GM18526 (cell line): ENCODE results near the gene JAM3.

ENCODE experiments used
- POLR2A ChIP-seq: IDR thresholded peaks from 3 replicates; pipeline ENCODE4 v1.6.1; 2011; ENCODE audit not compliant: insufficient read length; ENCODE audit errors: extremely low read depth

Gene JAM3

GRCh38 chr11:134155946-134156865 lies 87.3 kb downstream of the JAM3 start:
- no peak for TF ChIP-seq POLR2A

DNA sequence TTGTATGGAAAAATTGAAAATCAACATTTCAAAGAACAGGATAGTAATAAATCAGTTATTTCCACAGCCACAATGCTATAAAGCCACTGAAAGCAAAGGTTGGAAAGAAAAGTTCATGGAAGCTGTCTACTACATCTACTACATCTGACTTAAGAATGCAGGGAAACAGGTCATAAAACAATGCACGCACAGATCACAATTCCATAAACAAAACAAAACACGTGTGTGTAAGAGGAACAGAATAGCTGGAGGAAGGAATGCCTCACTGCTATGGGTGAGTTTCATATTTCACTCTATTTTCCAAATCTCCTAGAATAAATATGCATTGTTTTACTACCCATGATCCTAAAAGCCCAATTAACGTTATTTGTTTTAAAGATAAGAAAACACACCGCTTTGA lies 88.6 kb downstream of the JAM3 start:
- no peak for TF ChIP-seq POLR2A

DNA sequence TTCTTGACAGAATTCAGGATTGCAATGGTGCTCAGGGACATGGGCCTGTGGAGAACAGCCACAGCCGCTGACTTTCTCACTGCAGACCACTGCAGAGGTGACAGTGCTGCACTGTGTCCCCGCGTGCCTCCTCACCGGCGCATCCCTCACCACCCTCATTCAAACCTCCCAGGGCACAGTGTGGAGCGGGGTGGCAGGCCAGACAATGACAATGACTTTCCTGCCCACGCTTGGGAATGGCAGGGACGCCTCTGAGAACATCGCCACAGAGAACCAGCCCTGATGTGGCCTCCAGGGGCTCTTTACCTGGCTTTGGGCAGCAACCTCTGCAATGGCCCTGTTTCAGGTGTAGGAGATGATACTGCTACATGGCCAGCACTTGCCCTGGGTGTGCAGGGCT lies 89.2 kb downstream of the JAM3 start:
- no peak for TF ChIP-seq POLR2A

DNA sequence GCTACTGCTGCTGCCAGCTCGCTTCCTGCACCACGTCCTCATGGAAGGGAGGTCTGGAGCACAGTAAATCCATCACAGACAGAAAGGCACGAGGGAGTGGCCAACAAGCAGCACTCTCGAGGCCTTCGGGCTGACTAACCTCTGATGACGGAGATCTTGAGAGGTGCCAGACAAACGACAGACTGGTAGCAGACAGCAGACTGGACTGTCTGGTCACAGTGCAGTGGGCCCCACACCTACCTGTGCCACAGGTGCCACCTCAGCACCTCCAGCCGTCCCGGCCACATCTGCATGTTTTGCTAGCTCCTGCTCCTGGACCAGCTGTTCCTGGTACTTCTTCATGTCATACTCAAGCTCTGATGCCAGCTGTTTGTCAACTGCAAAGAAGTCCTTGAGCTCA lies 90.8 kb downstream of the JAM3 start:
- no peak for TF ChIP-seq POLR2A

DNA sequence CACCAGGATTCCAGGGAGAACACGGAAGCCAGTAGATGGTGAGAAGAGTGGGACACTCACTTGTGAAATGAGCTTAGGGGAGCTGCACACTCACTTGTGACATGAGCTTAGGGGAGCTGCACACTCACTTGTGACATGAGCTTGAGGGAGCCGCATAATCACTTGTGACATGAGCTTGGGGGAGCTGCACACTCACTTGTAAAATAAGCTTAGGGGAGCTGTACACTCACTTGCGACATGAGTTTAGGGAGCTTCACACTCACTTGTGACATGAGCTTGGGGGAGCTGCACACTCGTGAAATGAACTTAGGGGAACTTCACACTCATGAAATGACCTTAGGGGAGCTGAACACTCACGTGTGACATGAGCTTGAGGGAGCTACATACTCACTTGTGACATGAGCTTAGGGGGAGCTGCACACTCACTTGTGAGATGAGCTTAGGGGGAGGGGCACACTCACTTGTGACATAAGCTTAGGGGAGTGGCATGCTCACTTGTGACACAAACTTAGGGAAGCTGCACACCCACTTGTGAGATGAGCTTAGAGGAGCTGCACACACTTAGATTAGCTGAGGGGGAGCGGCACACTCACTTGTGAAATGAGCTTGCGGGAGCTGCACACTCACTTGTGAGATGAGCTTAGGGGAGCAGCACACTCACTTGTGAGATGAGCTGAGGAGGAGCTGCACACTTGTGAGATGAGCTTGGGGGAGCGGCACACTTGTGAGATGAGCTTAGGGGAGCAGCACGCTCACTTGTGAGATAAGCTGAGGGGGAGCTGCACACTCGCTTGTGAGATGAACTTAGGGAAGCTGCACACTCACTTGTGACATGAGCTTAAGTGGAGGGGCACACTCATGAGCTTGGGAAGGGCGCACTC lies 95.9 kb downstream of the JAM3 start:
- no peak for TF ChIP-seq POLR2A

DNA sequence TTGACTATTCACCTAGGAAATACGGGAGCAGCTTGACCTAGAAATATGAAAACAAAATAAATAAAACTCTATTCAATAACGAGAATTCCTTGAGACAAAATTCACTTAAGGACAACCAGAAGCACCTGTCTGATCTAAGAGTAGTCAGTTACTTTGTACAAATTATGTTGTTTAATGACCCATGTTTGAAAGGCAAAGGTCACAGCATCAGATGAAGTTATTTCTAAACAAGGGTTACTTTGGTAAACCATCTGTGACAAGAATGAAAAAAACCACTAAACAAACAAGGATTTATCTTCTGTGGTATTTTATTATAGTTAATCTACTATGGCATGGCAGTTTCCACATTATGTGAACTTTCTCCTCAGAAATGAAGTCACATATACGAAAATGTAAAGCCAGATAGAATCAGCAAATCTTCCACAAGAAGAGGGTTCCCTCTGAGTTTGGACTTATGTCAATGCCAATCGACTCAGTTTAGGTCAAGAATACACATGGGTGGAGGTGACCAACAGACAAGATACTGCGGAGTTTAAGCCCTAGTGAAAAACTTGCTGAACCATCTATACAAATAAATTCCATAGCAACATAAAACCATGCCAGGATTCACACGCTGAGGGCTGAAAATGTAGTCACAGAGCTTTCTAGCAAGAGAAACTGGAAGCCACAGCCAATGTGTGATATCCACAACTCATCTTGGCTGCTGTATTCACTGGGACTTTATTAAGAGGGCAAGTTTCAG lies 101.5 kb downstream of the JAM3 start:
- no peak for TF ChIP-seq POLR2A

- TF ChIP-seq POLR2A: no peak
Measured at GRCh38 chr11:134170919-134171281, 102.0 kb downstream of the JAM3 start.

GRCh38 chr11:134171951-134172350 lies 103.1 kb downstream of the JAM3 start:
- TF ChIP-seq POLR2A: no peak

DNA sequence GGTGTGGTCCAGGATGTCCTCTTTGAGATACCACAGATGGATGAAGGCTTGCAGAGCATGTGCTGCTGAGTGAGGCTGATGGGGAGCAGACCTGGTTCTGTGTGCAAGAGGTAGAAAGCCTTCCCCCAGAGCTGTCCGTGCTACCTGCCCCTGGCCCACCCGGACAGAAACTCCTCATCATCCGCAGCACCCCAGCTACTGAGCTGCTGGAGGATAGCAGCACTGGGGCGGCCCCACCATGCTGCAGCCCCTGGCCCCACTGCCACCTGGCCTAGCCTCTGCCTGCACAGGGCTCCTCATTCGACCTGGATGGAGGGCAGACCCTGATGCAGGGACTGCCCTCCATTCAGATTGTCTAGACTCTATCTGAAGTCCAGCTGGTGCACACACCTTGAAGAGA lies 104.4 kb downstream of the JAM3 start:
- TF ChIP-seq POLR2A: no peak

- no peak for TF ChIP-seq POLR2A
Measured at GRCh38 chr11:134176284-134176683, 107.4 kb downstream of the JAM3 start.

- TF ChIP-seq POLR2A: no peak
Measured at GRCh38 chr11:134178032-134178674, 109.3 kb downstream of the JAM3 start.

- TF ChIP-seq POLR2A: no peak
Measured at GRCh38 chr11:134181707-134182106, 112.8 kb downstream of the JAM3 start.

DNA sequence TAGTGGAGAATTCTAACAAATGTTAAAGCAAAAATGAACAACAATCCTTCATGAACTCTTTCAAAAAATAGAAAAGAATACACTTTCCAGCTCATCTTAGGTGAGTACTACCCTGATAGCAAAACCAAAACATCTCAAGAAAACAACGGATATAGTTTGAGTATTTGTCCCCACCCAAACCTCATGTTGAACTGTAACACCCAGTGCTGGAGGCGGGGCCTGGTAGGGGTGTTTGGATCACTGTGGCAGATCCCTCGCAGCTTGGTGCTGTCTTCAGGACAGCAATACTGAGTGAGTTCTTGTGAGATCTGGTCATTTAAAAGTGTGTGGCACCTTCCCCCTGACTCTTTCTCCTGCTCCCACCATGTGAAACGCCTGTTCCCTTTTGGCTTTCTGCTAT lies 127.9 kb downstream of the JAM3 start:
- TF ChIP-seq POLR2A: no peak

- no peak for TF ChIP-seq POLR2A
Measured at GRCh38 chr11:134199531-134199930, 130.7 kb downstream of the JAM3 start.

- TF ChIP-seq POLR2A: no peak
Measured at GRCh38 chr11:134200688-134201087, 131.8 kb downstream of the JAM3 start.
